Mesenchymal stem cell (in vitro differentiated cells and primary cell): ENCODE results near the gene NAP1L4.

Experiments used
- DNase-seq: peaks from one replicate; pipeline ENCODE4 v3.0.0-alpha.2; 2013
- H2AFZ ChIP-seq: one replicate; pipeline ENCODE4 v1.6.1; 2013; ENCODE audit warnings: low read depth, mild to moderate bottlenecking, control low read depth, inconsistent platforms, low read length, moderate library complexity
- H2AK5ac ChIP-seq: 2 replicates; pipeline ENCODE4 v1.6.1; 2013; ENCODE audit warnings: low read length, moderate library complexity, mild to moderate bottlenecking, inconsistent platforms; ENCODE audit not compliant: severe bottlenecking
- H2BK120ac ChIP-seq: one replicate; pipeline ENCODE4 v1.6.1; 2013; ENCODE audit warnings: low read depth, mild to moderate bottlenecking, inconsistent platforms, low read length, moderate library complexity
- H2BK12ac ChIP-seq, 2 experiments: one replicate each; pipeline ENCODE4 v1.6.1; 2013; ENCODE audit warnings: inconsistent platforms in 2 of 2, low read length in 2 of 2, mild to moderate bottlenecking in 2 of 2, moderate library complexity in 2 of 2, control low read depth in 1 of 2
- H2BK15ac ChIP-seq: one replicate; pipeline ENCODE4 v1.6.1; 2013; ENCODE audit warnings: mild to moderate bottlenecking, low read depth, inconsistent platforms; ENCODE audit not compliant: poor library complexity, severe bottlenecking
- H2BK5ac ChIP-seq: 2 replicates; pipeline ENCODE4 v1.6.1; 2013; ENCODE audit warnings: low read depth, mild to moderate bottlenecking, low read length, control low read depth, inconsistent platforms; ENCODE audit not compliant: poor library complexity, severe bottlenecking
- H3K14ac ChIP-seq, 2 experiments: one replicate each; pipeline ENCODE4 v1.6.1; 2013; ENCODE audit warnings: inconsistent platforms in 2 of 2, low read length in 2 of 2, control low read depth in 1 of 2, mild to moderate bottlenecking in 1 of 2, moderate library complexity in 1 of 2
- H3K18ac ChIP-seq, 2 experiments: one replicate each; pipeline ENCODE4 v1.6.1; 2013; ENCODE audit warnings: inconsistent platforms in 2 of 2, low read length in 2 of 2, control low read depth in 1 of 2, low read depth in 1 of 2, mild to moderate bottlenecking in 1 of 2
- H3K23ac ChIP-seq, 2 experiments: one replicate each; pipeline ENCODE4 v1.6.1; 2013; ENCODE audit warnings: inconsistent platforms in 2 of 2, low read length in 2 of 2, mild to moderate bottlenecking in 2 of 2, moderate library complexity in 2 of 2, control low read depth in 1 of 2
- H3K27ac ChIP-seq: 2 replicates; pipeline ENCODE4 v1.5.1; 2013; ENCODE audit warnings: mild to moderate bottlenecking, moderate library complexity, low read length, control low read depth, inconsistent platforms; ENCODE audit not compliant: poor library complexity, severe bottlenecking
- H3K27me3 ChIP-seq, 2 experiments: 2 replicates each; pipeline versions ENCODE4 v1.6.1 to v1.7.0; 2013; ENCODE audit warnings: low read length in 2 of 2, mild to moderate bottlenecking in 2 of 2, moderate library complexity in 2 of 2, control low read depth in 1 of 2, inconsistent platforms in 1 of 2; ENCODE audit not compliant: control insufficient read depth in 1 of 2, insufficient read depth in 1 of 2
- H3K36me3 ChIP-seq, 2 experiments: 2 replicates each; pipeline versions ENCODE4 v1.6.1 to v1.7.0; 2013; ENCODE audit warnings: low read length in 2 of 2, control low read depth in 1 of 2, inconsistent platforms in 1 of 2, low read depth in 1 of 2, mild to moderate bottlenecking in 1 of 2; ENCODE audit not compliant: insufficient read depth in 2 of 2, control insufficient read depth in 1 of 2
- H3K4ac ChIP-seq, 2 experiments: one replicate each; pipeline ENCODE4 v1.6.1; 2013; ENCODE audit warnings: inconsistent platforms in 2 of 2, low read length in 2 of 2, mild to moderate bottlenecking in 2 of 2, moderate library complexity in 2 of 2, control low read depth in 1 of 2, low read depth in 1 of 2
- H3K4me1 ChIP-seq: 2 replicates; pipeline ENCODE4 v1.6.1; 2013; ENCODE audit warnings: low read depth, low read length, control low read depth; ENCODE audit not compliant: control insufficient read depth, insufficient read depth
- H3K4me2 ChIP-seq: 2 replicates; pipeline ENCODE4 v1.6.1; 2013; ENCODE audit warnings: low read length, mild to moderate bottlenecking, inconsistent platforms; ENCODE audit not compliant: poor library complexity, severe bottlenecking
- H3K4me3 ChIP-seq, 2 experiments: 2 replicates each; pipeline versions ENCODE4 v1.5.1 to v1.7.0; 2013; ENCODE audit warnings: low read length in 2 of 2, mild to moderate bottlenecking in 2 of 2, control low read depth in 1 of 2, low read depth in 1 of 2; ENCODE audit not compliant: insufficient read depth in 1 of 2
- H3K79me1 ChIP-seq: replicated peaks from 2 replicates; pipeline ENCODE4 v1.6.1; 2013; ENCODE audit warnings: mild to moderate bottlenecking, control low read depth, low read length, inconsistent platforms; ENCODE audit not compliant: poor library complexity, severe bottlenecking
- H3K9ac ChIP-seq: 2 replicates; pipeline ENCODE4 v1.7.0; 2013; ENCODE audit warnings: mild to moderate bottlenecking, low read length, moderate library complexity
- H3K9me3 ChIP-seq: 2 replicates; pipeline ENCODE4 v1.7.0; 2013; ENCODE audit warnings: mild to moderate bottlenecking, low read length; ENCODE audit not compliant: control insufficient read depth
- H4K8ac ChIP-seq: one replicate; pipeline ENCODE4 v1.6.1; 2013; ENCODE audit warnings: inconsistent platforms, mild to moderate bottlenecking, low read length, moderate library complexity
- H4K91ac ChIP-seq: one replicate; pipeline ENCODE4 v1.6.1; 2013; ENCODE audit warnings: mild to moderate bottlenecking, low read length, inconsistent platforms
- WGBS: methylation state at CpG from one replicate; pipeline ENCODE4 v1.1.7; 2013; ENCODE audit warnings: mixed read lengths; 5-methylcytosine and 5-hydroxymethylcytosine counted together

The NAP1L4 gene

GRCh38 chr11:2927851-2928604, 64.1 kb downstream of the NAP1L4 start:
- Histone ChIP-seq H3K9me3 (no peaks in the 10 kb centered on the region), H3K4me2 (peak overlapping the region; percentile 92), H3K9ac (peak overlapping the region; percentile 88), H3K14ac (peak overlapping the region in 1 of 2 experiments; percentile 99), H2BK120ac (no peak overlapping the region), H4K91ac (no peak overlapping the region), H3K23ac (peak overlapping the region in 1 of 2 experiments; percentile 94), H2BK5ac (no peak overlapping the region), H3K27ac (no peak overlapping the region), H2AFZ (no peak overlapping the region), H3K4me1 (peaks cover 50% of the 10 kb centered on the region), H2AK5ac (no peak overlapping the region), H3K4ac (peak overlapping the region in 1 of 2 experiments; percentile 86), H3K36me3 (peaks cover 0 to 17% of the 10 kb centered on the region in 2 experiments), H2BK12ac (no peak overlapping the region), H4K8ac (no peak overlapping the region), H3K27me3 (no peaks in the 10 kb centered on the region), H2BK15ac (peak overlapping the region; percentile 6), H3K18ac (peak overlapping the region in 1 of 2 experiments; percentile 96), H3K4me3 (peak overlapping the region; percentile 84 to 91), H3K79me1 (peaks cover 4% of the 10 kb centered on the region)
- WGBS = 10% methylated on average over 18 of the region's 25 CpGs
- DNase-seq = peak; percentile 58

- Histone ChIP-seq H2AFZ (no peak overlapping the region), H2BK5ac (no peak overlapping the region), H2BK120ac (no peak overlapping the region), H4K8ac (no peak overlapping the region), H3K18ac (no peak overlapping the region), H3K79me1 (peaks cover 4% of the 10 kb centered on the region), H3K4ac (no peak overlapping the region), H3K4me1 (peaks cover 42% of the 10 kb centered on the region), H3K27me3 (no peaks in the 10 kb centered on the region), H3K4me2 (peak overlapping the region; percentile 92), H3K9ac (peak overlapping the region; percentile 88), H3K36me3 (peaks cover 0 to 19% of the 10 kb centered on the region in 2 experiments), H3K23ac (no peak overlapping the region), H4K91ac (no peak overlapping the region), H3K27ac (no peak overlapping the region), H2BK12ac (no peak overlapping the region), H3K9me3 (no peaks in the 10 kb centered on the region), H3K14ac (no peak overlapping the region), H2AK5ac (no peak overlapping the region), H3K4me3 (peak overlapping the region; percentile 84 to 91), H2BK15ac (no peak overlapping the region)
- DNase-seq = no peak
- WGBS = 93% methylated on average over 12 of the region's 12 CpGs
Measured at GRCh38 chr11:2927121-2927800, 64.9 kb downstream of the NAP1L4 start.

GRCh38 chr11:2926611-2927051, 65.5 kb downstream of the NAP1L4 start:
- 96% methylated on average over 11 of the region's 11 CpGs for WGBS
- H2AK5ac ChIP-seq = no peak overlapping the region
- peaks cover 38% of the 10 kb centered on the region for H3K4me1 ChIP-seq
- H3K14ac ChIP-seq = no peak overlapping the region
- H3K23ac ChIP-seq = no peak overlapping the region
- no peak overlapping the region for H3K18ac ChIP-seq
- no peak overlapping the region for H2BK120ac ChIP-seq
- no peak overlapping the region for H2BK15ac ChIP-seq
- H2BK5ac ChIP-seq = no peak overlapping the region
- peaks cover 0 to 25% of the 10 kb centered on the region in 2 experiments for H3K36me3 ChIP-seq
- no peaks in the 10 kb centered on the region for H3K9me3 ChIP-seq
- no peak overlapping the region for H4K8ac ChIP-seq
- peak overlapping the region; percentile 11 for H3K4me2 ChIP-seq
- H4K91ac ChIP-seq = no peak overlapping the region
- no peak overlapping the region for H2BK12ac ChIP-seq
- H3K4ac ChIP-seq = no peak overlapping the region
- H3K27me3 ChIP-seq = no peaks in the 10 kb centered on the region
- peaks cover 4% of the 10 kb centered on the region for H3K79me1 ChIP-seq
- no peak for DNase-seq
- H2AFZ ChIP-seq = no peak overlapping the region
- H3K9ac ChIP-seq = no peak overlapping the region
- no peak overlapping the region for H3K27ac ChIP-seq
- H3K4me3 ChIP-seq = no peak overlapping the region
